Stimulated activated CD8-positive, alpha-beta memory T cell treated with anti-CD3 and anti-CD28 coated beads, Interleukin-7, amount 100 ng/mL, for 48 hours (primary cell): Measurements from ENCODE around the gene ARID4B.
"Not testable (repeated sequence)": the region's sequence is repeated elsewhere in the genome, so short reads cannot be mapped to it uniquely, and the experiment has no call there.

Experiments
- DNase-seq, 2 donors: peaks; one replicate each; pipeline ENCODE4 v3.0.0-alpha.2; 2020; ENCODE audit warnings: low read depth in 1 of 2; ENCODE audit errors: extremely low read depth in 1 of 2

Gene ARID4B

GRCh38 chr1:235239851-235240250 lies 88.1 kb downstream of the ARID4B start:
- no peak for DNase-seq

- DNase-seq, result no peak
Observed at GRCh38 chr1:235238558-235238957, 89.4 kb downstream of the ARID4B start.

GRCh38 chr1:235236128-235236527 lies 91.9 kb downstream of the ARID4B start:
- DNase-seq, result no peak

- DNase-seq, result no peak
Observed at GRCh38 chr1:235229868-235230267, 98.1 kb downstream of the ARID4B start.

GRCh38 chr1:235227414-235227813 lies 100.6 kb downstream of the ARID4B start:
- no peak for DNase-seq

- DNase-seq, result no peak
Observed at GRCh38 chr1:235226933-235227332, 101.0 kb downstream of the ARID4B start.

GRCh38 chr1:235225299-235225698 lies 102.7 kb downstream of the ARID4B start:
- no peak for DNase-seq

- DNase-seq, result no peak
Observed at GRCh38 chr1:235221653-235222375, 106.2 kb downstream of the ARID4B start.

- no peak for DNase-seq
Observed at GRCh38 chr1:235215453-235215852, 112.5 kb downstream of the ARID4B start.

GRCh38 chr1:235214962-235215361 lies 113.0 kb downstream of the ARID4B start:
- not testable (repeated sequence) for DNase-seq

- no peak for DNase-seq
Observed at GRCh38 chr1:235213752-235214151, 114.2 kb downstream of the ARID4B start.

GRCh38 chr1:235211517-235211916 lies 116.5 kb downstream of the ARID4B start:
- no peak for DNase-seq

- DNase-seq, result peak; percentile 7 to 43
Observed at GRCh38 chr1:235207209-235207565, 120.8 kb downstream of the ARID4B start.

- DNase-seq, result peak in 1 of 2 donors; percentile 5
Observed at GRCh38 chr1:235206533-235207208, 121.3 kb downstream of the ARID4B start.

GRCh38 chr1:235205687-235206086 lies 122.3 kb downstream of the ARID4B start:
- no peak for DNase-seq

GRCh38 chr1:235203428-235203827 lies 124.6 kb downstream of the ARID4B start:
- DNase-seq, result no peak

GRCh38 chr1:235202447-235202846 lies 125.5 kb downstream of the ARID4B start:
- not testable (repeated sequence) for DNase-seq

- DNase-seq, result no peak
Observed at GRCh38 chr1:235199441-235199840, 128.5 kb downstream of the ARID4B start.

- DNase-seq, result no peak
Observed at GRCh38 chr1:235190431-235190830, 137.5 kb downstream of the ARID4B start.

- DNase-seq, result no peak
Observed at GRCh38 chr1:235187316-235187715, 140.7 kb downstream of the ARID4B start.

GRCh38 chr1:235181561-235182245 lies 146.3 kb downstream of the ARID4B start:
- no peak for DNase-seq

GRCh38 chr1:235180916-235181460 lies 147.0 kb downstream of the ARID4B start:
- no peak for DNase-seq
